Transverse colon (tissue), 4 donors: ENCODE measurements around the gene TAGAP. TPM values are rescaled to one million over a fixed set of nuclear protein-coding genes. Genes with fewer than 3 reads are reported as not detected.

Experiments used
- DNase-seq: peaks from one replicate; pipeline ENCODE4 v3.0.0-alpha.2; 2019
- H3K27ac ChIP-seq, 4 donors: fragments of 200-600 bp; sonication (generic); 2 replicates each; pipeline ENCODE4 v1.5.1; 2016 to 2018; ENCODE audit warnings: inconsistent platforms in 4 of 4
- H3K27me3 ChIP-seq: fragments of 200-600 bp; sonication (generic); 2 replicates; pipeline ENCODE4 v1.5.1; 2017; ENCODE audit warnings: inconsistent platforms
- H3K36me3 ChIP-seq, 4 donors: fragments of 200-600 bp; sonication (generic); 2 replicates each; pipeline ENCODE4 v1.5.1; 2017 to 2019; ENCODE audit warnings: inconsistent platforms in 4 of 4
- H3K4me1 ChIP-seq, 4 donors: fragments of 200-600 bp; sonication (generic); 2 replicates each; pipeline ENCODE4 v1.5.1; 2017 to 2020; ENCODE audit warnings: inconsistent platforms in 4 of 4
- H3K4me3 ChIP-seq, 4 donors: fragments of 200-600 bp; sonication (generic); 1 replicate in 1 of 4; 2 replicates in 3 of 4; pipeline versions ENCODE4 v1.5.1 to v1.6.1; 2017 to 2019; ENCODE audit warnings: inconsistent platforms in 4 of 4
- H3K9me3 ChIP-seq, 2 donors: fragments of 200-600 bp; sonication (generic); 2 replicates each; pipeline ENCODE4 v1.5.1; 2017 to 2019; ENCODE audit warnings: inconsistent platforms in 2 of 2
- EP300 ChIP-seq: sonication (generic); formaldehyde crosslinking; IDR thresholded peaks from one replicate; pipeline ENCODE4 v1.6.1; 2017; ENCODE audit warnings: antibody characterized with exemption, low read depth
- POLR2A ChIP-seq: fragments of 450-650 bp; IDR thresholded peaks from one replicate; pipeline ENCODE4 v1.6.1; 2016; ENCODE audit warnings: antibody characterized with exemption, mild to moderate bottlenecking, moderate library complexity
- POLR2AphosphoS5 ChIP-seq, 3 donors: sonication (generic); formaldehyde crosslinking; IDR thresholded peaks; one replicate each; pipeline ENCODE4 v1.6.1; 2016; ENCODE audit warnings: antibody characterized with exemption in 3 of 3
- WGBS, 2 donors: methylation state at CpG; one replicate each; pipeline ENCODE4 v1.1.5; 2018; ENCODE audit warnings: low coverage in 1 of 2; 5-methylcytosine and 5-hydroxymethylcytosine counted together
- in situ Hi-C, 4 donors: fragments of 200-750 bp; cut with MboI; loops; one replicate each; pipeline versions ENCODE4 v1.15.0 to v1.15.1; 2017; ENCODE audit warnings: low sequenced_read_pairs in 3 of 4, low pct_ligation_motif_present in 1 of 4, low pct_unique_long_range_greater_than_20kb in 1 of 4
- intact Hi-C: fragments of 100-400 bp; cut with DNase I; formaldehyde crosslinking; loops from one replicate; pipeline ENCODE4 v1.15.1; 2023; ENCODE audit warnings: low total_unique reads
- total RNA-seq, 4 donors: library from RNA; depleted of rRNA; stranded (reverse); fragments of >200 nt; gene quantifications; one replicate each; pipeline ENCODE4 v1.1.0, GENCODE V29; 2016
- TF ChIP-seq, protein P1 (sequence below), 5 experiments: fragments of 200-600 bp in 3 of 5; fragments of 450-650 bp in 2 of 5; sonication (generic) in 3 of 5; IDR thresholded peaks; 1 replicate in 2 of 5; 2 replicates in 3 of 5; pipeline ENCODE4 v1.5.1; 2016 to 2017; ENCODE audit warnings: antibody characterized with exemption in 5 of 5, inconsistent platforms in 3 of 5, mild to moderate bottlenecking in 2 of 5, moderate library complexity in 1 of 5

The TAGAP gene
- total RNA-seq, 4 donors from 2014 or later, result 5.1 to 10.3 (median 8.9) TPM

DNA sequence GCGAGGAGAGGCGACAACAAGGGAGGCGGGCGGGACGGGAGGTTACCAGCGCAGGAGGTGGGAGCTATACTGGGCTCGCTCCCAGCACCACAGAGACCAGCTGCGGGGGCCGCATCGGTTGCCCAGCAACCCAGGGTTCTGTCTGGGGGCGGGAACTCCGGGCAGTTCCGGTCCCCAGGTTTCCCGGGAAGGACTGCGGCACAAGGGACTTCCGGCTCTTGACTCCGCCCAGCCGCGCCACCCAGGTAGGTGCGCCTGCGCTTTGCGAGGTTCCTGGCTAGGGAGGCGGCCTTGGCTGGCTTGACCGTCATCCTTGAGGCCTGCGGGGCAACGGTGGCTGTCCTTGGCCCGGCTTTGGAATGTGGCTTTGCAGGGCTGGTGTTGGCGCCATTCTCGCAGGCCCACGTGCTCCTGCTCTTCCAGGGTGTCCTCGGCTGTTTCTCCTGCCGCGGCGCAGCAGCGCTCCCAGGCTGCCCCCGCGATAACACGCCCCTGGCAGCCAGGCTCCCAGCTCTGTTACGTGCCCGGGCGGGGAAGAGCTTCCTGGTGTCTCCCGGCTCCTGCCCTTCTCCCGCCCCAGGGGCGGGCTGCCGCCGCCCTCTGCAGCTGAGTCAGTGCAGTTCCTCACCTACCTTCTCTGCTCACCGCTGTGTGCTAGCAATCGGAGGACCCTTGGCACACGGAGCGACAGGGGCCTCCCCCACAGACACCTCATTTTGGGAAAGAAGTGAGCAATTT is 45.0 kb downstream of the TAGAP start, which contains the start of gene RSPH3:
Gene RSPH3, minus strand, starts transcription at position 537 of the 738 bp plus-strand sequence. CDS start 652 bp downstream, outside the sequence.
- no peaks in the 10 kb centered on the region for H3K9me3 ChIP-seq
- H3K27me3 ChIP-seq, result no peaks in the 10 kb centered on the region
- DNase-seq, result peak; percentile 97
- peak within 1 kb of the TSS; percentile 90 to 95 (median 92) for H3K27ac ChIP-seq
- 0% methylated on average over 6 to 30 of the region's 50 CpGs for WGBS, 2 donors
- no peaks in the 10 kb centered on the region for H3K36me3 ChIP-seq
- TF ChIP-seq POLR2A, result peak; percentile 91
- TF ChIP-seq POLR2AphosphoS5 (IDR thresholded peaks at IDR 0.05), result peak; percentile 70 to 93 (median 86)
- no peak for TF ChIP-seq EP300
- TF ChIP-seq, protein P1, sequence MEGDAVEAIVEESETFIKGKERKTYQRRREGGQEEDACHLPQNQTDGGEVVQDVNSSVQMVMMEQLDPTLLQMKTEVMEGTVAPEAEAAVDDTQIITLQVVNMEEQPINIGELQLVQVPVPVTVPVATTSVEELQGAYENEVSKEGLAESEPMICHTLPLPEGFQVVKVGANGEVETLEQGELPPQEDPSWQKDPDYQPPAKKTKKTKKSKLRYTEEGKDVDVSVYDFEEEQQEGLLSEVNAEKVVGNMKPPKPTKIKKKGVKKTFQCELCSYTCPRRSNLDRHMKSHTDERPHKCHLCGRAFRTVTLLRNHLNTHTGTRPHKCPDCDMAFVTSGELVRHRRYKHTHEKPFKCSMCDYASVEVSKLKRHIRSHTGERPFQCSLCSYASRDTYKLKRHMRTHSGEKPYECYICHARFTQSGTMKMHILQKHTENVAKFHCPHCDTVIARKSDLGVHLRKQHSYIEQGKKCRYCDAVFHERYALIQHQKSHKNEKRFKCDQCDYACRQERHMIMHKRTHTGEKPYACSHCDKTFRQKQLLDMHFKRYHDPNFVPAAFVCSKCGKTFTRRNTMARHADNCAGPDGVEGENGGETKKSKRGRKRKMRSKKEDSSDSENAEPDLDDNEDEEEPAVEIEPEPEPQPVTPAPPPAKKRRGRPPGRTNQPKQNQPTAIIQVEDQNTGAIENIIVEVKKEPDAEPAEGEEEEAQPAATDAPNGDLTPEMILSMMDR (IDR thresholded peaks at IDR 0.05), result peak in 2 of 5 experiments; percentile 5 to 17
- H3K4me1 ChIP-seq, result peaks cover 0 to 20% (median 10%) of the 10 kb centered on the region in 4 donors
- in situ Hi-C loops, result loop anchor here in 2 of 4 donors (10.0 to 25.0 kb wide), 3 partner anchors 105 to 788 kb away; no protein-coding TSS in a partner anchor
- intact Hi-C loops, result no loop called here
- H3K4me3 ChIP-seq, result peak within 1 kb of the TSS; percentile 58 to 98 (median 85)

DNA sequence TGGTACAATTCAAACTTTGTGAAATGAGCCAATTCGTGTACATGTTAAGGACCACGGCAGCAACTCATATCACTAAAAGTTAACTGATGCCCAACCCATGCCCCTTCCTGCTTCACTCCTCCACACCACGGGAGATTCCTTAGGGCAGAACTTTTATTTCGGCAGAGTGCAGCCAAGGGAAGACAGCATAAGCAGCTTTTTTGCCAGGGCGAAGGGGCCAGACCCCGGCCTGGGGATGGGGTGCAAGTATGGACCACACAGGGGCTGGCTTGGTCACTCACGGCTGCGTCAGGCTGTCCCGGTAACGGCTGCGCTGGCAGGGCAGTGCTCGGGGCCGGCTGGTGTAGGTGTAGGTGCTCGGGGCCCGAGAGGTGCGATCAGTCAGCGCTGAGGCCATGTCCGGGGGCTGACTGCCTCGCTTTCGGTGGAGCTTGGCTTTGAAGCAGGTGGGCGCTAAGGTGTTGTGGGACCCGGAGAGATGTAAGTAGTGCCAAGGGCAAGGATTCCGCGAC is 45.6 kb downstream of the TAGAP start:
- DNase-seq, result no peak
- in situ Hi-C loops, result loop anchor here in 1 of 4 donors (25.0 kb wide), 1 partner anchor 787 kb away; no protein-coding TSS in a partner anchor
- intact Hi-C loops, result no loop called here
- Histone ChIP-seq H3K27ac (peak overlapping the region; percentile 90 to 95 (median 92)), H3K36me3 (no peaks in the 10 kb centered on the region), H3K9me3 (no peaks in the 10 kb centered on the region), H3K4me3 (peak overlapping the region; percentile 58 to 98 (median 85)), H3K4me1 (peaks cover 0 to 25% (median 10%) of the 10 kb centered on the region in 4 donors), H3K27me3 (no peaks in the 10 kb centered on the region)
- TF ChIP-seq EP300, result no peak
- TF ChIP-seq, protein P1 (IDR thresholded peaks at IDR 0.05), result no peak
- TF ChIP-seq POLR2A, result no peak
- TF ChIP-seq POLR2AphosphoS5 (IDR thresholded peaks at IDR 0.05), result no peak
- 0 to 1% methylated on average over 1 to 24 of the region's 24 CpGs for WGBS, 2 donors

DNA sequence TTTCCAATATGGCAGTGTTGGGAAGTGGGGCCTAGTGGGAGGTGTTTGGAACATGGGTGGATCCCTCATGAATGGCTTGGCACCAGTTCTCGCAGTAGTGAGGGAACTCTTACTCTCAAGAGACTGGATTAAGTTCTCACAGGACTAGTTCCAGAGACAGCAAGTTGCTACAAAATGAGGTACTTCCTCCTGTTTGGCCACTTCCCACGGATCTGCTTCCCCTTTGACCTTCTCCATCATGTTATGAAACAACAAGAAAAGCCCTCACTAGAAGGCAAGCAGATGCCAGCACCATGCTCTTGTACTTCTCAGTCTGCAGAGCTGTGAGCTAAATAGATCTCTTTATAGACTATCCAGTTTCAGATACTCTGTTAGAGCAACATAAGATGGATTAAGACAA is 47.9 kb downstream of the TAGAP start:
- 62 to 85% methylated on average over 2 of the region's 2 CpGs for whole genome bisulfite sequencing, 2 donors
- no peak for DNase-seq
- intact Hi-C loops (no loop called here), in situ Hi-C loops (loop anchor here in 1 of 4 donors (25.0 kb wide), 1 partner anchor 785 kb away; no protein-coding TSS in a partner anchor)
- peaks cover 0 to 25% (median 10%) of the 10 kb centered on the region in 4 donors for H3K4me1 ChIP-seq
- no peaks in the 10 kb centered on the region for H3K36me3 ChIP-seq
- TF ChIP-seq EP300 (no peak), POLR2AphosphoS5 (IDR thresholded peaks at IDR 0.05) (no peak), POLR2A (no peak)
- TF ChIP-seq, protein P1 (IDR thresholded peaks at IDR 0.05), result no peak
- no peaks in the 10 kb centered on the region for H3K27me3 ChIP-seq
- no peak overlapping the region for H3K27ac ChIP-seq
- H3K9me3 ChIP-seq, result no peaks in the 10 kb centered on the region
- H3K4me3 ChIP-seq, result no peak overlapping the region

DNA sequence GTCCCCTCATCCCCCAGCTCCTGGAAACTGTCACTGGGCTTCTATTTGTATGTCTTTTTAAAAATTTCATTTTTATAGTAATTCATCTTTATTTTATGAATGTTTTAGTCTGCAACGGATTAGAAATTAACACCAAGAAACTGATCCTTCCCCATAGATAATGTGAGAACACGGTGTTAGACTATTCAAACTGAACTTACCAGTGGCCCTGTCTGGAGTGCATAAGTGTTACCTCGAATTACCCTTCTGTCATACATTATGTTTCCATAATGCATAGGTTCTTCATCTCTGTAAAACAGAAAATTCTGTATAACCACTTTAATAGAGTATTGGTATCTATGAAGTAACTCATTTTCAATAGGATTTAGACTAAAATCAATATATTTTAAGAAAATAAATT is 51.2 kb downstream of the TAGAP start:
- in situ Hi-C loops (loop anchor here in 1 of 4 donors (25.0 kb wide), 1 partner anchor 781 kb away; no protein-coding TSS in a partner anchor), intact Hi-C loops (no loop called here)
- TF ChIP-seq POLR2AphosphoS5 (IDR thresholded peaks at IDR 0.05) (no peak), POLR2A (no peak), EP300 (no peak)
- TF ChIP-seq, protein P1 (IDR thresholded peaks at IDR 0.05), result no peak
- Histone ChIP-seq H3K36me3 (no peaks in the 10 kb centered on the region), H3K27me3 (no peaks in the 10 kb centered on the region), H3K4me3 (no peak overlapping the region), H3K9me3 (no peaks in the 10 kb centered on the region), H3K4me1 (peaks cover 0 to 10% (median 0%) of the 10 kb centered on the region in 4 donors), H3K27ac (no peak overlapping the region)
- no peak for DNase-seq
- 90 to 96% methylated on average over 3 of the region's 3 CpGs for WGBS, 2 donors
